HG03066 (cell line): Measurements from ENCODE around the gene DRC3.
"Not testable (repeated sequence)": the region's sequence is repeated elsewhere in the genome, so short reads cannot be mapped to it uniquely, and the experiment has no call there.

Experiments
- ATAC-seq: cut with Tn5 transposase; IDR thresholded peaks from one replicate; pipeline ENCODE4 v1.9.1; 2021; ENCODE audit warnings: low read depth; ENCODE audit not compliant: unreplicated experiment

DRC3 gene

DNA sequence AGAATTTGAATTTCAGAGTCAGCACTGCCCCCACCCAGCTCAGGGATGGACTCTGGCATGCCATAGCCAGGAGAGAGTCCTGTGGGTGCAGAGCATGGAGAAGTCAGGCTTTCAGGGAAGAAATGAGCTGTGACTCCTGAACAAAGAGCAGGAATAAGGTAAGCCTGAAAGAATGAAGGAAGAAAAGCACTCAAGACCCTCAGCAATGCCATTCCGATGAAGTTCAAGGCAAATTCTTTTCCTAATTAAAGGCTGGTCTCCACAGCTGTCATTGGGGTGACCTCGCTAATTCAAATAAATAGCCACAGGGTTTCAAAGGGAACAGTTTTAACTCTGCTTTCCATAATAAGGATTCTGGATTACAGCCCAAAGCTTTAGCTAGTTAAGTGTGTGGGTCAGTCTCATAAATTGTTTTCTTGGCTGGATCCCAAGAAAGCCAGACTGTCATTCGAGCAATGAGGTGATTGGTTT, 32.2 kb upstream of the DRC3 start:
- ATAC-seq = no peak

DNA sequence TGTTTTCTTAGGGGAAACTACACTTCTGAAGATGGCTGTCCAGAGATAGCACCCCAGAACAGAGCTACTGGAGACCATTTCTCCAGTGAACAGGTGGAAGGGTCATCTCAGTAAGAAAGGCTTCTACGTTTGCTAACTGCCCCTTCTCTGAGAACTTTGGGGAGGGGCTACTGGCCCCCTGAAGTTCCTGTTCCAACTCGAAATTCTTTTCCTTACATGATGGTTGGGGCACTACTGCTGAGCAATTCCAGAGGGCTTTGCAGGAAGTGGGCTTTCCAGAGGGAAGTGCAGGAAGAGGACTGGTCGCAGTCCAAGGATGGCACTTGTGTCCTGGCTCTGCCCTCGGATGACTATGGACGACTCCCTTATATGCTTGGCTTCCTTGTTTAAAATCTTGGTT, 31.6 kb upstream of the DRC3 start:
- no peak for ATAC-seq

- ATAC-seq = no peak
These were observed 29.8 kb upstream of the DRC3 start for GRCh38 chr17:17942846-17943245.

DNA sequence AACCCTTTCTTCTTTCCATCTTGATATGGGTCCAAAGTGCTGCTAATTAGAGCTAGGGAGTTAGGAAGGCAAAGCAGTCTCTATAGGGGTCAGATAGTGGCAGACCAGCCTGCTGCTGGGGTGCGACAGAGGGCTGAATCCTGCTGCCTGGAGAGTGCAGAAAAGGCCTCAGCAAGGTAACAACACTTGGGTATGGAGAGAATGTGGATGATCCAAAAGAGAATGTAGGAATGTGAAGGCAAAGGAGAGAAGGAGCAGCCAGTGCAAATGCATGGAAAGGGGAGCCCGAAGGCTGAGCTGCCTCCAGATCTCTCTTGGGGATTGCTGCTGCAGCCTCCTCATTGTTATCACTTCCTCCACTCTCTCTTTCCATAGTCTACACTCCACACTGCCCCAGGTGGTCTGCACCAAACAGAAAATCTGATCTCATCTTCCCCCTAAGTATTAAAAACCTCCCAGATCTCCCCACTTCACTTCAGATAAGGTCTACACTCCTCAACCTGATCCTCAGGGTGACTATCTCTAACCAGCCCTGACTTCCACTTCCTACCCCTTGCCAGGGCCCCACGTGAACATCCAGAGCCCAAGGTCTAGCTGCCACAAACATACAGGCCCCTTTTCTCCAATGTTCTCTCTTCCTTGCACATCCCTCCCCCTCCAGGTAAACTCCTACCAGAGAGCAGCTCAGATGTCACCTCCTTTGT, 29.2 kb upstream of the DRC3 start:
- ATAC-seq = no peak

GRCh38 chr17:17944242-17944641, 28.4 kb upstream of the DRC3 start:
- no peak for ATAC-seq

- ATAC-seq = no peak
These were observed 27.9 kb upstream of the DRC3 start for GRCh38 chr17:17944743-17945142.

DNA sequence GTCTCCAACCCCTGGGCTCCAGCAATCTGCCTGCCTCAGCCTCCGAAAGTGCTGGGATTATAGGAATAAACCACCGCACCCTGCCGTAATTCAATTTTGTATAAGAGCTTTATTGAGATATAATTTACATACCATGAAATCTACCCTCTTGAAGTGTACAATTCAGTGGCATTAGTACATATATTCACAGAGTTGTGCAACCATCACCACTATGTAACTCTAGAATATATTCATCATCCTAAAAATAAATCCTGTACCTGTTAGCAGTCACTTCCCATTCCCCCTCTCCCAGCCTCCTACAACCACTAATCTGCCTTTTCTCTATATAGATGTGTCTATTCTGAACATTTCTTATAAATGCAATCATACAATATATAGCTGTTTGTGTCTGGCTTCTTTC, 26.6 kb upstream of the DRC3 start:
- no peak for ATAC-seq

DNA sequence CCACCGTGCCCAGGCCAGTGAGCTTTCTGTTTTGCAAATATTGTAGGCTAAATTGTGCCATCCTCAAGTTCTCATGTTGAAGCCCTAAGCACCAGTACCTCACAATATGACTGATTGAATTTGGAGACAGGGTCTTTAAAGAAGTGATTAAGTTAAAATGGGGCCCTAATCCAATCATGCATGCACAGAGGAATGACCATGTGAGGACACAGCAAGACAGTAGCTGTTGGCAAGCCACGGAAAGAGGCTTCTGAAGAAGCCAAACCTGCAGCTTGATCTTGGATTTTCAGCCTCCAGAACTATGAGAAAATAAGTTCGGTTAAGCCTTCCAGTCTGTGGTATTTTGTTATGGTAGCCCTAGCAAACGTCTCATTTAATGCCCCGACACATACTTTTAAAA, 25.4 kb upstream of the DRC3 start:
- no peak for ATAC-seq

- no peak for ATAC-seq
These were observed 24.7 kb upstream of the DRC3 start for GRCh38 chr17:17947966-17948365.

DNA sequence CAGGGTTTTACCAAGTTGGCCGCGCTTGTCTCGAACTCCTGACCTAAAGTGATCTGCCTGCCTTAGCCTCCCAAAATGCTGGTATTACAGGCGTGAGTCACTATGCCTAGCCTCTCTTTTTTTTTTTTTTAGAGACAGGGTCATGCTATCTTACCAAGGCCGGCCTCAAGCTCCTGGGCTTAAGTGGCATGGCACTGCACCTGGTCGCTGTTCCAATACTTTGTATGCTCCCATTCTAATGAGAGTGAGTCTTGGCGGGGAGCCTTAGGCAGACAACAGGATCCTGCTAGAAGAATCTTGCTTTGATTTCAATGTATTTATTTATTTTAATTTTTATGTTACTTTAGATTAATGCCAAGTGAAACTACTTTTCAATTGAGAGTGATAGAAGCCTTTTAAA, 22.3 kb upstream of the DRC3 start:
- ATAC-seq = no peak

GRCh38 chr17:17950806-17951205, 21.9 kb upstream of the DRC3 start:
- ATAC-seq = no peak

- no peak for ATAC-seq
These were observed 21.1 kb upstream of the DRC3 start for GRCh38 chr17:17951524-17951923.

DNA sequence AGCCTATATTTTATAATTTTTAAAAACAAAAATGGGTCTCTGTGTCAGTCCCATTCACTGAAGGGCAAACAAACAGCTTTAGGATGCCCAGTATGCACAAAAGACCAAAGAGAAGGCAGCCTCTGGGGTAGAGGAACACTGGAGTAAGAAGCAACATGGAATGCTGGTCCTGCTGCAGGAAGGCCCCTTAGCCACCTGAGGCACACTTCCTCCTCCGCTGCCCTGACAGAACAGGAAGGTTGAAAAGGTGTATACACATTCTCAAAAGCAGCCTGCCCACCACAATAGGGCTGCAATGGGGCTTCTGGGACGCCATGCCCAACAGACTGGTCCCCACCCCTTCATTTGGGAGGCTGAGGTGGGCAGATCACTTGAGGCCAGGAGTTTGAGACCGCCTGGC, 20.0 kb upstream of the DRC3 start:
- ATAC-seq = no peak

GRCh38 chr17:17954079-17954478, 18.6 kb upstream of the DRC3 start:
- no peak for ATAC-seq

GRCh38 chr17:17955790-17956341, 16.8 kb upstream of the DRC3 start:
- not testable (repeated sequence) for ATAC-seq

- ATAC-seq = no peak
These were observed 15.1 kb upstream of the DRC3 start for GRCh38 chr17:17957584-17957916.

DNA sequence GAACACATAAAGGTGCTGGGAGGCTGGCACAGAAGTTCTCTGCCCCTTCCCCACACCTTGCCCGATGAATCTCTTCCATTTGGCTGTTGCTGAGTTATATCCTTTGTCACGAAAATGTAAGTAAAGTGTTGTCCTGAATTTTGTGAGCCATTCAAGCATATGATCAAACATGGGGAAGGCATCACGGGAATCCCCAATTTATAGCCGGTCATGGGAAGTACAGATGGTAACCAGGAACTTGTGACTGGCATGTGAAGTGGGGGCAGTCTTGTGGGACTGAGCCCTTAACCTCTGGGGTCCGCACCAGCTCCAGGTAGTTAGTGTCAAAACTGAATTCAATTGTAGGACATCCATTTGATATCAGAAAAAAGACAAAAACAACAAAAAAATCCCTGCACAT, 13.7 kb upstream of the DRC3 start:
- ATAC-seq = no peak

DNA sequence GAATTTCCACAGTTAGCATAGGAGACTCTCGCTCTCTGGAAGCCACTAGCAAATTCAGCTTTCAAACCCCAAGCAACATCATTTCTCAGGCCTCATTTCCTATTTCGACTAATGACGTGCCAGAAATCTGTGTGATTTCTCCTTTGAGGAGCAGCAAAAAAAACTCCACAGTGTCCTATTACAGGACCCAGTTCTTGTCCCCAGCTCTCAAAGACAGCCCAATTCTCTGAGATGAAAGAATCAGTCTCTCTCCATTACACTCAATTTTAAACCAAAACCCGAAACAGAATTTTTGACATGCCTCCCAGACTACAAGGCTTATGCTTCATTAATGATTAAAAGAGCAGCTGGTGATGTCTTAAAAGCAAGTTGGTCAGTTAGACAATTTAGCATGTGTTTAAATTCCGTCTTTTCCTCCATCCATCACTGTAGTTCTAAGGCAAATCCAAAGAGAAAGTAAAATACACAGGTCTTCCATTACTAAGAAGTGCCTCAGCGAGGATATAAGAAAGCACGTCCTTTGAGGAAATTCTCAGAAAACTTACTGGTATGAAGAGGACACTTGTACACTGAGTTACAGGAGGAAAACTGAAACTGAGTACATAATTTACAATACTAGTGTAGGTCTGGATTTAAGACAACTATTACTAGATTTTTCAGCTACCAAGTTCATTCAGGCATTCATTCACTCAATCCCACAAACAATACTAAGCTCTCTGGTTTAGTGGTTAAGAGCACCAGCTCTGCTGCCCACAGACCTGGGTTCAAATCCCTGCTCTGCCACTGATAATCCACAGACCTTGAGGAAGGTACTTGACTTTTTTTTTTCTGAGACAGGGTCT, 12.9 kb upstream of the DRC3 start:
- ATAC-seq = no peak

GRCh38 chr17:17960500-17961030, 12.1 kb upstream of the DRC3 start:
- no peak for ATAC-seq

DNA sequence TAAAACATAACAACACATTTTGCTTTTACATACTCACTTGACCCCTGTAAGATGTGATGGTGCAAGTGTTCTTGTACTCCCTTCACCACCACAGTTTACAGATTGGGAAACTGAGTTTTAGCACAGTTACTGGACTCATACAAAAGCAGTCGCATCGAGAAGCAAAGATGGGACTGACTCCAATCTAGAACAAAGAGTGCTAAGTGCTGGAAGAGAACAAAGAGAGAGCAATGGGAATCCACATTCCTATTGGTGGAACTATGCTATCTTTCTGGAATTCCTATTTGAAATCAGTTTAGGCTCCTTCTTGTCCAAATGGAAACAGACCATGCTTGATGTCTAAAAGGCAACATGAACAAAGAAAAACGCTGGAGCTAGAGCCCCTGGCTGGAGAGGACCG, 9.6 kb upstream of the DRC3 start:
- ATAC-seq = no peak

GRCh38 chr17:17963694-17964436, 8.8 kb upstream of the DRC3 start:
- ATAC-seq = no peak
